ENCODE data around the gene ABCC4.
"Not testable (repeated sequence)": the region's sequence is repeated elsewhere in the genome, so short reads cannot be mapped to it uniquely, and the experiment has no call there.

ABCC4 gene

DNA sequence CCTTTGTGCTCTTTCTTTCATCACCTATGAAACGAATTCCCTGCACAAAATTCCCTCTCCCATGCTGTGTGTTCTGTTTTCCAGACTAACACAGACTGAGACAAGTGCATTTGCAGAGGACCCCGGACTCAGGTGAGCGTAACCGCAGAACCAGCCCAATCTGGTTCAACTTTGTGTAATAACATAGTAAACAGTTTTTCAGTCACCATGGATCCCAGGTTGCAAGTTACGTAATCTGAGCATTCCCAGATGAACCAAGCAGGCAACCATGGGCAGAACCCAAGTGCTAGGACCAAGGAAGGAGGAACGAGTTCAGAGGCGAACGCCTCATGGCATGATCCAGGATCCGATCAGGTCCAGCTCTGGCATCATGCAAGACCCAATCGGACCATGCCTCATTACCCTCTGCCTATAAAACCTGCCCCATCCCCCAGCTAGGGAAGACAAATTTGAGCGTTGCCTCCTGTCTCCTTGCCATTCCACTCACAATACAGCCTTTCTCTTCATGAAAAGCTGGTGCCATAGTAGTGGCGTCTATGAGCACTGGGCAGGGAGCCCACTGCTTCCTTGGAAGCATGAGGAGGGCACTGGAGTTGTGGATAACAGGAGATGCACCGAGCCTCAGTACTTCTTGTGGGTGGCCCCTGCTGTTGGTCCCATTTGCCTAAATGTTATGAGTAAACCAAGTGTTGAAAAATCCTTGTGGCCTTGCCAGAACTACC, 107.6 kb downstream of the ABCC4 start:
- no peak for DNase-seq

DNA sequence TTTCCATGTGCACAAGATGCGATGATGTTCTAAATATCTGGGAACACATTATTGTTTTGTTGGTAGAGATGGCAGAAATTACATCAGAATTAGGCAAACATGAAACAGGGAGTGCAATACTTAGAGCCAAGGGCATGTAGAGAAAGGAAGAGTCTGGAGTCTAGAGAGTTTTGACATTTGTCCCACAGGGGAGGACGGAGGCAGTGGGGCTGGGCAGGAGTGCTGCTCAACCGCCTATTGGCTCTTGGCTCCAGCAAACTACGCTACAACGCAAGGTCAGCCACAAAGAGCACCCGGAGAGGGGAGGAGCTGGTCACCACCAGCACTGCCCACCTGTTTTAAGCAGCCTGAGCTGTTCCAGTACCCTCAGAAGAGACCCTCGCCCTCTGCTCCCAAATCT, 108.3 kb downstream of the ABCC4 start:
- no peak for DNase-seq

DNA sequence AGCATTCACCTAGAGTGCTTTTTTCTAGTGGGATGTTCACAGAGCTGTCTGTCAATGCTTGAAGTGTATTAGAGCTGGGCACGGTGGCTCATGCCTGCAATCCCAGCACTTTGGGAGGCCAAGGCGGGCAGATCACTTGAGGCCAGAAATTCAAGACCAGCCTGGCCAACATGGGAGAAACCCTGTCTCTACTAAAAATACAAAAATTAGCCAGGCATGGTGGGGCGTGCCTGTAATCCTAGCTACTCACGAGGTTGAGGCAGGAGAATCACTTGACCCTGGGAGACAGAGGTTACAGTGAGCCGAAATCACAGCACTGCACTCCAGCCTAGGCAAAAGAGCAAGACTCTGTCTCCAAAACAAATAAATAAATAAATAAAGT, 108.7 kb downstream of the ABCC4 start:
- DNase-seq, result not testable (repeated sequence)

DNA sequence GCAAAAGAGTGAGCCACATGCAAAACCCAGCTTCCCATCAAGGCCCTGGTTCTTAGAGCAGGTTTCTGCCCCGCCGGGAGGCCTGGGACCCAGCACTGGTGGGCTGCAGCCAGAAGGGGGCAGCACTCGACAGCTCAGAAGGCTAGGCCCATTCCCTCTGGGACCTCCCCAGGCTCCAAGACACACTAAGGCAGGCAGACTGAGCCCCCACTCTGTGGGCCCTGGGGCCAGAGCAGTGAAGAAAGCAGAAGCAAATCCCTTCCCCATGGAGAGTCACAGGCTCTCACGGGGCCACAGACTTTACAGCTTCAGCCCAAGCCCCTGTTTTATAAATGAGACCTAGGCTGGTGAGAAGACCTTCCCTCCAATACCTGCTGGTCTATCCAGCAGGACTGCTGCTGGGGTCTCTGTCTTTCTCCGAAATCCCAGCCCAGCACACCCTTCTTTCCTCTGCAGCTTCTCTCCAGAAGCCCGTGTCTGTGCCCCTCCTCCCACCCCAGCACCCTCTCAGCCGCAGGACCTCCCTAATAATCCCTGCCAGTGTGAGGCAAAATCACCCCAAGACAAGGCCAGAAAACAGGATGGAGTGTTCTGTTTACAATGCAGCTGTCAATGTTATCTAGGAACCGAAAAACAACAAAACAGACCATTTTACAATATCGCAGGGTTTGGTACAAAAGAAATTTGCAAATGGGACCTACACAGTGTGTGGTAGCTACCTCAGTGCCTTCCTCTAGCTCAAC, 109.3 kb downstream of the ABCC4 start:
- DNase-seq, result peak in 4 of 5 donors; percentile 25 to 54 (median 34)

DNA sequence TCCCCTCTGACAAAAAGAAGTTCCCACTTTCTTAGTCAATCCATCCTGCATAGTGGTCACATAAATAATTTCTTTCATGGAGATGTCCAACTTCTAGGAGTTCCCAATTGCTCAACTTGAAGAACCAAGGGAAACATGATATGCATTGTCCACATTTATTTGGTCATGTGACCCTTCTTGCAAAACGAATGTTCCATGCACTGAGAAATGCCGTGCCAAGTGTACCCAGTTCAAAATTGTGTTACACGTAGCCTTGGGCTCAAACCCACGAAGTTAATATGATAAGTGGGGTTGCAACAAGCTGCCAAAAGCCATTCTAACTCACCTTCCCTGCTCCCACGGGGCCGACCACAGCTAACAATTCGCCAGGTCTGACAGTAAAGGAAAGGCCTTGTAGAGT, 113.1 kb downstream of the ABCC4 start:
- DNase-seq, result no peak

DNA sequence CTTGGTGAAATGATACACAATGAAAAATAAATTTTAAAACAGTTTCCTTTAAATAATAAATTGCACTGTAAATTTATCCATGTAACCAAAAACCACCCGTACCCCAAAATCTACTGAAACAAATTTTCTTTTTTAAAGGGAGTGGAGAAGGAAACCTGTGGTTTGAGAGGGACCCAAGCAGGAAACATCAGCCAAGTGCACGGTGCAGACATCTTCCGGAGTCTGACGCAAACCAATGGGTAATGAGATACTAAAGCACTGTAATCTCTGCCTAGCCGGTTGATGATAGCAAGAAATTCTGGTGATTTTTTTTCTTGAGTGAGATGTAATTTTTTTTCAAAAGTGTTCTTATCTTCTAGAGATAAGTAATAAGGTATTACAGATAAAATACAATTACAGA, 115.4 kb downstream of the ABCC4 start:
- peak; percentile 18 to 81 (median 39) for DNase-seq

DNA sequence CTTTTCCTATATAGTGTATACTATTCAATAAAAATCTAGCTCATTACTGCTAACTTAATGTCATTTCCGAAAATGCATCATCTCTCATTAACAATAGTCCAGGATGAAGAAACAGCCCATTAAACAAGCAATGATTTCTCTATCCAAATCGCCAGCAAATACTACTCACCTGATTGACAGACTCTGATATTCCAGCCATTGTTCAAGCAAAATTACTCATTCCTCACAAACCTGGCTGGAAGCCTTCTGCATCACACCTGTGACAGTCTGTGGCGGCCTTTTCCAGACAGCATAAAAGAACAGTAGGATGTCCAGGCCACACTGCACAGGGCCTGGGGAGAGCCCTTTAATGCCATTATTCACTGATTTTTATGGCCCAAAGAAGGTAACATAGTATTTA, 115.9 kb downstream of the ABCC4 start:
- DNase-seq, result peak in 1 of 5 donors; percentile 13

DNA sequence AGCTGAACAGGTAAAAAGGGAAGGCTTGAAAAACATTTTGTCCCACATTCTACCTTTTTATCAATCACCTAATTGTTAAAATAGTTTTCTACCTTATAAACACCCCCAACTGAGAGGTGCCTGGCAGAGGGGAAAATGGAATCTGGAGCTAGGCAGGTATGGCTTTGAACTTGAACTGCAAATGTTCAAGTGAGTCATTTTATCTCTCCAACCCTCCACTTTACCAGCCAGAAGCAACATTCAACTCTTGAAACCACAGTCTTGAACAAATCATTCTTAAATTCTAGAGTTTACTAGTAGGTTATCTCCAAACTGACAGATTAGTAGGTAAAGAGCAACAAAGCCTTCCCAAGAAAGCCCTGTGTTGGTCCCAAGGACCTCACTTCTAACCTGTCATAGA, 116.9 kb downstream of the ABCC4 start:
- DNase-seq, result peak in 1 of 5 donors; percentile 39

DNA sequence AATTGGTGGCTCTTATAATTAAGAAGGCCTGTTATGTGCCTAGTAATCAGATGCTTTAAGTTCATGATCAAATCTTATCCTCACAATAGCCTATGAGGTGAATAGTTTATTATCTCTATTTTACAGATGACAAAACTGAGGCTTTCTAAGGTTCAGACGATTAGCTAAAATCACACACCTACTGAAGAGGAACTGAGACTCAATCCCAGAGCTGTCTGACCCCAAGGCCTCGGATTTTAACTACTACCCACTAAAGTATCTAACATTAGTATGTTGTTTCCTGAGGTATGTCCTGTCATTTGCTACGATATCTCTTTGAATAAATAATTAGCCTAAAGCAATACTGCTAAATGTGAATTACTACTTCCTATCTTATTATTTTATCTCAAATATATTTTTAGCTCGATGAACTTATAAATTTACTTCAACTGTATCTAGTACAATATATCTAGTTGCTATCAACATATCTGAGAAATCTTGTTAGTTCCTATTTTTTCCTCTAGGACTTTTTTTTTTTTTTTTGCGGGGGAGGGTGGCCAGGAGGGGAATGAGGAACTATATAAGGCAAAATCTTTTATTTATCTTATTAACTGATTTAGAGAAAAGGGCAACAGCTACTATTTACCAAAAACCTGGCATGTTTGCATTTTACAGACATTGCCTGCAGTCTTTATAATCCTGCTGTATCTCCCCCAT, 118.5 kb downstream of the ABCC4 start:
- no peak for DNase-seq

DNA sequence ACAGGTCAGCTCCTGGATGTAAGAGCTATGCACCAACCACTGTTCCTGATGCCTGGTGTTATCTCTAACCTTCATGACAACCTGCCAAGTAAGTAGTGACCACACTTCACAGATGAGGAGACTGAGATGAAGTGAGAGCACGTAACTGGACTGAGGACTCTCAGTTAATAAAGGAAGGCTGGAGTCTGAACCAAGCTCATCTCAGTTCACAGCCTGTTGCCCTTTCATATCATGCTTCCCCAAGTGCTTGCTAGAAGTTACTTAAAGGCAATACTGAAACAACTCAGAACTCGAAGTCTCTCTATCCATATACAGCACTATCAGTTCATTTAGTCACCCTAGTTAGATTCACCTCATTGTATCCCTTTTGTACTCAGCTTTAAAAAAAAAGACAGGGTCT, 119.7 kb downstream of the ABCC4 start:
- DNase-seq, result no peak

DNA sequence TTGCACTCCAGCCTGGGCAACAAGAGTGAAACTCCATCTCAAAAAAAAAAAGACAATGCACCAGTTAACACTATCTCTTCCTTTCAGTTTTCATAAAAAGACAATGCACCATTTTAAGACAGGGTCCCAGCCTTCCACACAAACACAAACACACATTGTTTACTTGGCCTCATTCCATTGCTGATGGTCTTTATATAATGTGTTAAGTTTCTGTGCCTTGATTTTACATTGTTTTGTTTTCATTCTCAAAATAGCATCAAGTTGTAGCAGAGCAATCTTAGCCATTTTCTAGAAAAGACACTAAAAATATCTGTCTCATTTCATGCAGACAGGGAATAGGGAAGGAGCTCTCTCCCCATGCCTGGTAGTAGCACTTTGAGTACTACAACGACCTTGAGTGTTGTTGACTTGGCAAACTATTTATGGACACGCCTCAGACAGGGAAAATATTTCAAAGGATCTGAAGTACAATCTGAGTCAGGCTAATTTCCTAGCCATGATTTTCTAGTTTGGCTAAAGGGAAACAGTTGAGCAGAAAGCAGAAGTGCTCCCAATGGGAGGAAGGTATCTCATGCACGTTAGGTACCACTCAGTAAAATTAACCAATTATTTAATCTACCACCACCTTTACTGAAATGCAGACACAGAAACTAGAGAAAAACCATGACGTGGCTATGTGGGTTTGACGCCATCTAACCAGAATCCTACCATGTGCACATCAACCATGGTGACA, 120.6 kb downstream of the ABCC4 start:
- DNase-seq, result no peak

DNA sequence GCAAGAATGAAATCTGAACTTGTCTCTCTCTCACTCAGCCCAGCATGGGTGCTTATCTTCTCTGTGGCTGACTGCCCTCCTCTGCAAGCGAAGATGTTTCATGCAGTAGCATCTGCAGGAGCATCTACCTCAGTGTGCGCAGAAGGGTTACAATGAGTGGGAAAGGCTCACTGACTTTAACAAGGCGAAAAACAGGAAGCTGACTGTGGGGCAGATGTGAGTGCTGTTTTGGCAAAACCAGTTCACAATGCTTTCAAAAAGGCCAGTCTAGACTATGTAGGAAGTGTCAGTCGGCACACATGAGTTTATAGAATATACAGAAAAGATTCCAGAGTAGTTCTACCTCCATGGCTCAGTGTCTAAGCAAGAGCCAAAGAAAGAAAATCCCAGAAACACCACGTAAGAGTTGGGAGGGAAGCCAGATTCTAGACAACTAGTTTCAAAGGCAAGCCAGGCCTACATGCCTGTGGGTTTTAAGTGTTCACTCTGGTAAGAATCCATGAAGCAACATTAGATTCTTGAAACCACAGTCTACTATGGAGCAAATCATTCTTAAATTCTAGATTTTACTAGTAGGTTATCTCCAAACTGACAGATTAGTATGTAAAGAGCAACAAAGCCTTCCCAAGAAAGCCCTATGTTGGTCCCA, 124.5 kb downstream of the ABCC4 start:
- DNase-seq, result peak in 1 of 5 donors; percentile 51

DNA sequence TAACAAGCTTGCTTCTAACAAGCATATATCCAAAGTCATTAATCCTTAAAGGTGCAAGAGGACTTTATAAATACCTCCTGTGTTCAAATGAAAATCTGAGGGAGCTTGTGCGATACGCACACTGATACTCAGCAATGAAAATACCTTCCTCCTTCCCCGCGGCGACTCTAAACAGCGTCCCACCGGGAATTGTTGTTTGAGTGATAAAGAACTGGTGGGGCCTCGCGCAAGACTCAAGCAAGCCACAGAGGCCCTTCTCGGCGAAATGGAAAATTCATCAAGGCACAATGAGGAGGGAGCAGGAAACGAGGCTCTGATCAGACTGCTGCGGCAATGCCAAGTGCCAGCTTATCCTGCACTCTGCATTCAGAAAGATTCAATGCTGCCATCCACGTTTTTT, 126.7 kb downstream of the ABCC4 start:
- no peak for DNase-seq

DNA sequence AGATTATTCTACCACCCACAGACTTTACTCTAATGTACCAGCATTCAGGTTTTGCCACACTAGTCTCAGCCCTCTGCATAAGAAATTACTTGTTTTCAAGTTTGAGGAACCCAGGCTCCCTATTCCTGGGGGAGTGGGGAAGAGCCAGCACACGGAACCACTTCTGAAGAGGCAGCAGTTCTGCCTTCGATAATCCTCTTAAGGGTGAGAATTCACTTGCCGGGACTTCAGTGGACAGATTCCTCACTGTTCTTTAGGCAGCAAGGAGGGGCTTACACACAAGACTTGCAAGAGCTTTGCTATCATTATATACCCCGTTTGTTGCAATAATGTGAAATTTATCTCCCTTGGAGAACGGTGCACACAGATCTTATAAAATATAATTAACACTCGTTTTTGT, 133.1 kb downstream of the ABCC4 start:
- DNase-seq, result no peak

DNA sequence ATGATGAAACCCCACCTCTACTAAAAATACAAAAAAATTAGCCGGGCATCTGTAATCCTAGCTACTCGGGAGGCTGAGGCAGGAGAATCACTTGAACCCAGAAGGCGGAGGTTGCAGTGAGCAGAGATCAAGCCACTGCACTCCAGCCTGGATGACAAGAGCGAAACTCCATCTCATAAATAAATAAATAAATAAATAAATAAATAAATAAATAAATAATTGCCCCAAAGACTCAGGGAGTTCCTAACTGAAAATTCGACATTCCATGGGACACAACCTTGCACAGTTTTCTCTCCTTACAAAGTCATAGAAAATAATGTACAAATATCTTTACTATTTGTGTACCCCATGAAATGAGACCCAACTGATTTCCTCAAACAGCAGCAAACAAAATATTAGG, 134.2 kb downstream of the ABCC4 start:
- not testable (repeated sequence) for DNase-seq

DNA sequence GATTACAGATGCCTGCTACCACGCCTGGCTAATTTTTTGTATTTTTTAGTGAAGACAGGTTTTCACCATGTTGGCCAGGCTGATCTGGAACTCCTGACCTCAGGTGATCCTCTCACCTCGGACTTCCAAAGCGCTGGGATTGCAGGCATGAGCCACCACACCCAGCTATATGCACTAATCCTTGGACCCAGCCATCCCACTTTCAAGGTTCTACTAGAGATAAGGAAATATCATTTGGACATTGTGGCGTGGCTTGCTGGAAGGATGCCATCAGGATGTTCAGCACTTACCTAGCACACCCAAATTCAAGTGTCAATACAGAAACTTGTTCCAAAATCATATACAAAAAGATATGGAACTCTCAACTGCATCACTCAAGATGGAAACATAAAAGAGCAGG, 136.4 kb downstream of the ABCC4 start:
- DNase-seq, result no peak

DNA sequence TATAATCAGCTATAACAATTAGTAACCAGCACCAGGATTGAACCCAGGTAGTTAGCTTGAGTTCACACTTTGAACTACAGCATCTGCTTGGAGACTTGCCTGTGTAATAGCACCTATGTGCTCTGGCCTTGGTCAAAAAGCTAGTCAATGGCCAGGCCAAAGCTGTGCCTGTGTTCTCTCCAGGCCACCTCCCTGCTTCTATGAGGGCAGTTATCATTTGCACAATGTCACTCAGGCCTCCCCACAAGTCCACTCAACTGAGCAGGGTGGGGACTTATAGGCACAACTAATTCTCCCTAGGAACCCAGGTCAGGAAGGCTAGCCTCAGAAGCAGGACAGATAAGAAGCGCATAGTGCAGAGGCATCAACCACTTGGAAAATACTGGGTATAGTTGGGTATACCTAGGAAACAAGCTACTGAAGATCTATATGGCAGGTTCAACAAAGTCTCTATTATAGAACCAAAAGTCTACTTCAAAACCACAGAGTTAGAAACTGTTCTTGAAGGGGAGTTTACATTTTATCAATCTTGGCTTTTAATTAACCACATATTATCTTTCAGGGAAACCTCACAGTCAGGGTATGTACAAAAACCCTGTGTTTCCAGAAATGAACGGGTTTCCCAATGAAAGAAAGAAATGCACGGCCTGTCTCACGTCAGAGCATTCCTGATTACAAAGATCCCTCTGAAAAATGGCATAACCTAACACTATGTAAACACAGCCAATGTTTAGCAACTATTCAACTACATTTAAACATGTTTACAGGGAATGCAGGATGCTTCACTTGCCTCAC, 140.9 kb downstream of the ABCC4 start:
- DNase-seq, result no peak

DNA sequence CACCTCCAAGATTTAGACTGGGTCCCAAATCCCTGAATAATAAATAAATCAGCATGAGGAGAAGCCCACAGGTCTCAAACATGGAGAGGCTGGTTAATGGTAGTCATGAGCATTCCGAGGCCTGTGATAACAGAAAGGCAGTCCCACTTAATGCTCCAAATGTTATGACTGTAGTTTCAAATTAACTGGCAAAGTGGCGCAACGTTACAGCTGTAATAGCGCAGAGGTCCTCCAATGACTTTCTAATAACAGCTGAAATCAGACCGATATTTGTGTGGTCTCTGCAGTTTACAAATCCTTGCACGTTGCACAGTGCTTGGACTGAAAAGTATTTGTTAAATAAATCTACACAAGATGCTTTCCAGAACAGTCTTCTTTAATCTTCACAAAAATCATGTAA, 141.8 kb downstream of the ABCC4 start:
- no peak for DNase-seq

DNA sequence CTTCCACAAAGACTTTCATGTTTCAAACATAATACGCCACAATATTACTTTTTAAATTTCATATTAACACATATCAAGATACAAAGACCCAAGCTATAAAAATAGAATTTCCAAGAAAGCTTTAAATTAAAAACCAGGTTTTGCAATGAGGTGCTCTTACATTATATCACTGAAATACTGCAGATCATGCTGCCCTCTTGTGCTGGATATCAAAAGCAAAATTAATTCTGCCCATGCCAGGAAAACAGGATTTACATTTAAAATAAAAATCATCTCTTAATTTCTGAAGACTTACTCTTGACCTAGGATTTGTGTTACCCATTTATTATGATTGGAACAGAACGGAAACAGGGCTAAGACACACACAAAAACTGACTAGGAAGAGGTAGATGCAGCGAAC, 145.0 kb downstream of the ABCC4 start:
- DNase-seq, result no peak

DNA sequence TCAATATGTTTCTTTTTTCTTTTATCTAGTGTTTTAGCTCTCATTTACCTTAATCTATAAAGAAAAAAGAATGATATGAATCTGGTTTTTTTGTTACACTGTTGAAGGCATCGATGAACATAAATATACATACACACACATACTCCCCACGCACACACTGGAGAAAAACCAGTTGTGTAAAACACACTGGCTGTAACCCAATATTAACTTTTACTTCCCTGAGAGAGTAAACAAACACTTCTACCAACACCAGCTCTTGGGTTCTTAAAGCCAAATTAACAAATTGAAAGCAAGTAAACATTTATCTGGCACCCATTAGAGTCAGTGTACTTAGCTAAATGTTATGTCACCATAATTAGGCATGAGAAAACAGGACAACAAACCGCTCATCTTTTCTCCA, 145.7 kb downstream of the ABCC4 start:
- DNase-seq, result no peak

DNA sequence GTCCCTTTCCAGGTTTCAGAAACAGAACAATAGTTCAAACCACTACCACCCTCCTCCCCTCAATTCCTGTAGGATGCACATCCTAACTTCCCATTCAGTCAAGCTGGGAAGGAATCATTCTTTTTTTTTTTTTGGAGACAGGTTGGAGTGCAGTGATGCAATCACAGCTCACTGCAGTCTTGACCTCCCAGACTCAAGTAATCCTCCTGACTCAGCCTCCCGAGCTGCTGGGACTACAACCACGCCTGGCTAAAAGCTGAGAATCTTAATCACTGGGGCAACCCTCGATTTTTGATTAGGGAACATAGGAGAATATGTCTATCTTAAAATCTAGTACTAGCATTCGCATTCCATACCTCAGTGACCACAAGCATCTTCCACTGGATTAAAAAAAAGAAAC, 146.2 kb downstream of the ABCC4 start:
- DNase-seq, result no peak

DNA sequence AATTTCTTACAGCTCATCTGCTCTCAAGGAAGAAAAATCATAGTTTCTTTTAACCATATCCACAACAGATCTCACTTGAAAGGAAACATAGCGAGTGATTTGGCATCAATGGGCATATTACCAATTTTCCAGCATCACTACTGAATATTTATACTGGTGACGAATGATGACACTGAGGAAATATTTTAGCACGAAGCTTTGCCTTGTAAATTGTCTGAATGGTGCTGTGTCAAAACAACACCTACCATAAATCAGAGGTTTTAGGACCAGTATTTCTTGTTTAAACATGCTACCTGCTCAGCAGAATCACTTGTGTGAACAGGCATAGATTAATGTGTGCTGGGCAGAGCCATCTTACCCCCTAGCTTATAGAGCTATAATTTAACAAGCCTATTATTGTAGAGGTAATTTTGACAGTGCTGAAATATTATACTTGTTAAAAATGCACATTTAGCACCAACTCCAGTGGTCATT, 146.8 kb downstream of the ABCC4 start:
- DNase-seq, result no peak
